ENCODE data around the gene ZNF319. TPM values are rescaled to one million over a fixed set of nuclear protein-coding genes. Genes with fewer than 3 reads are reported as not detected.

ZNF319 gene
- total and polyA plus RNA-seq, 2 experiments from 2014 or later: 1.7 to 10.0 TPM

DNA sequence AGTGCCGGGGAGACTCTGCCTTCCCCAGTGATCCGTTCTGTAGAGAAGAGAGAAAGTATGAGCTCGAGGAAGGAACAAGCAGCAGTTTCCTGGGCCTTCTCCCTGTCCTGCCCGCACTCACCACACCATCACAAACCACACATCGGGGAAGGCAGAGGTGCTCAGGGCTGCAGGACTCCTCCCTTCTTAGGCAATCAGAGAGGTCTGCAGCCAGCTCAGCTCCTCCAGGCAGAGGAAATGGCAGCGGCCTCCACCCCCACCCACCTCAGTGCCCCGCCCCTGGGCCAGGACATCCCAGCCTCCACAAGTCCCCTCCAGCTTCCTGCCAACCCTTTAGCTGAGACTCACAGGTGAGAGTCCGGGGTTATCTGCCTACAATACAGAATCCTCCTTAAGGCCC lies 2.0 kb downstream of the ZNF319 start:
- Histone ChIP-seq H3K27me3 (ENCODE audit: insufficient read depth) (no peaks in the 10 kb centered on the region), H3K4me3 (no peak overlapping the region), H2AFZ (no peak overlapping the region), H3K4me1 (ENCODE audit: insufficient read depth) (peaks cover 8% of the 10 kb centered on the region), H3K9me2 (ENCODE audit: insufficient read depth) (no peaks in the 10 kb centered on the region), H3K79me2 (replicated peaks; ENCODE audit: insufficient read depth) (0 out of 2 replicates have a peak, but pooled peaks cover 6% of the 10 kb centered on the region), H4K20me1 (replicated peaks; ENCODE audit: insufficient read depth) (no peaks in the 10 kb centered on the region; the same call in 1 of the 2 replicates), H3F3A (replicated peaks; ENCODE audit: low read depth) (peaks cover 7% of the 10 kb centered on the region), H3K36me3 (ENCODE audit: insufficient read depth) (no peaks in the 10 kb centered on the region), H3K4me2 (0 out of 2 replicates have a peak overlapping the region, but pooled peaks have one; percentile 88), H3K27ac (ENCODE audit: low read depth) (no peak overlapping the region)
- TF ChIP-seq ZNF331 (CRISPR knock-in tag; IDR thresholded peaks at IDR 0.05; ENCODE audit: low read depth) (no peak), EZH2phosphoT487 (IDR thresholded peaks at IDR 0.05; ENCODE audit: unreplicated experiment) (no peak), ZNF114 (CRISPR knock-in tag; IDR thresholded peaks at IDR 0.05) (no peak), NANOG (IDR thresholded peaks at IDR 0.05; ENCODE audit: borderline replicate concordance) (no peak), EZH2 (IDR thresholded peaks at IDR 0.05; ENCODE audit: low read depth, unreplicated experiment) (no peak)
- TF ChIP-seq, protein P1, sequence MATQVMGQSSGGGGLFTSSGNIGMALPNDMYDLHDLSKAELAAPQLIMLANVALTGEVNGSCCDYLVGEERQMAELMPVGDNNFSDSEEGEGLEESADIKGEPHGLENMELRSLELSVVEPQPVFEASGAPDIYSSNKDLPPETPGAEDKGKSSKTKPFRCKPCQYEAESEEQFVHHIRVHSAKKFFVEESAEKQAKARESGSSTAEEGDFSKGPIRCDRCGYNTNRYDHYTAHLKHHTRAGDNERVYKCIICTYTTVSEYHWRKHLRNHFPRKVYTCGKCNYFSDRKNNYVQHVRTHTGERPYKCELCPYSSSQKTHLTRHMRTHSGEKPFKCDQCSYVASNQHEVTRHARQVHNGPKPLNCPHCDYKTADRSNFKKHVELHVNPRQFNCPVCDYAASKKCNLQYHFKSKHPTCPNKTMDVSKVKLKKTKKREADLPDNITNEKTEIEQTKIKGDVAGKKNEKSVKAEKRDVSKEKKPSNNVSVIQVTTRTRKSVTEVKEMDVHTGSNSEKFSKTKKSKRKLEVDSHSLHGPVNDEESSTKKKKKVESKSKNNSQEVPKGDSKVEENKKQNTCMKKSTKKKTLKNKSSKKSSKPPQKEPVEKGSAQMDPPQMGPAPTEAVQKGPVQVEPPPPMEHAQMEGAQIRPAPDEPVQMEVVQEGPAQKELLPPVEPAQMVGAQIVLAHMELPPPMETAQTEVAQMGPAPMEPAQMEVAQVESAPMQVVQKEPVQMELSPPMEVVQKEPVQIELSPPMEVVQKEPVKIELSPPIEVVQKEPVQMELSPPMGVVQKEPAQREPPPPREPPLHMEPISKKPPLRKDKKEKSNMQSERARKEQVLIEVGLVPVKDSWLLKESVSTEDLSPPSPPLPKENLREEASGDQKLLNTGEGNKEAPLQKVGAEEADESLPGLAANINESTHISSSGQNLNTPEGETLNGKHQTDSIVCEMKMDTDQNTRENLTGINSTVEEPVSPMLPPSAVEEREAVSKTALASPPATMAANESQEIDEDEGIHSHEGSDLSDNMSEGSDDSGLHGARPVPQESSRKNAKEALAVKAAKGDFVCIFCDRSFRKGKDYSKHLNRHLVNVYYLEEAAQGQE (IDR thresholded peaks at IDR 0.05; ENCODE audit: unreplicated experiment): no peak
- TF ChIP-seq, protein P2, sequence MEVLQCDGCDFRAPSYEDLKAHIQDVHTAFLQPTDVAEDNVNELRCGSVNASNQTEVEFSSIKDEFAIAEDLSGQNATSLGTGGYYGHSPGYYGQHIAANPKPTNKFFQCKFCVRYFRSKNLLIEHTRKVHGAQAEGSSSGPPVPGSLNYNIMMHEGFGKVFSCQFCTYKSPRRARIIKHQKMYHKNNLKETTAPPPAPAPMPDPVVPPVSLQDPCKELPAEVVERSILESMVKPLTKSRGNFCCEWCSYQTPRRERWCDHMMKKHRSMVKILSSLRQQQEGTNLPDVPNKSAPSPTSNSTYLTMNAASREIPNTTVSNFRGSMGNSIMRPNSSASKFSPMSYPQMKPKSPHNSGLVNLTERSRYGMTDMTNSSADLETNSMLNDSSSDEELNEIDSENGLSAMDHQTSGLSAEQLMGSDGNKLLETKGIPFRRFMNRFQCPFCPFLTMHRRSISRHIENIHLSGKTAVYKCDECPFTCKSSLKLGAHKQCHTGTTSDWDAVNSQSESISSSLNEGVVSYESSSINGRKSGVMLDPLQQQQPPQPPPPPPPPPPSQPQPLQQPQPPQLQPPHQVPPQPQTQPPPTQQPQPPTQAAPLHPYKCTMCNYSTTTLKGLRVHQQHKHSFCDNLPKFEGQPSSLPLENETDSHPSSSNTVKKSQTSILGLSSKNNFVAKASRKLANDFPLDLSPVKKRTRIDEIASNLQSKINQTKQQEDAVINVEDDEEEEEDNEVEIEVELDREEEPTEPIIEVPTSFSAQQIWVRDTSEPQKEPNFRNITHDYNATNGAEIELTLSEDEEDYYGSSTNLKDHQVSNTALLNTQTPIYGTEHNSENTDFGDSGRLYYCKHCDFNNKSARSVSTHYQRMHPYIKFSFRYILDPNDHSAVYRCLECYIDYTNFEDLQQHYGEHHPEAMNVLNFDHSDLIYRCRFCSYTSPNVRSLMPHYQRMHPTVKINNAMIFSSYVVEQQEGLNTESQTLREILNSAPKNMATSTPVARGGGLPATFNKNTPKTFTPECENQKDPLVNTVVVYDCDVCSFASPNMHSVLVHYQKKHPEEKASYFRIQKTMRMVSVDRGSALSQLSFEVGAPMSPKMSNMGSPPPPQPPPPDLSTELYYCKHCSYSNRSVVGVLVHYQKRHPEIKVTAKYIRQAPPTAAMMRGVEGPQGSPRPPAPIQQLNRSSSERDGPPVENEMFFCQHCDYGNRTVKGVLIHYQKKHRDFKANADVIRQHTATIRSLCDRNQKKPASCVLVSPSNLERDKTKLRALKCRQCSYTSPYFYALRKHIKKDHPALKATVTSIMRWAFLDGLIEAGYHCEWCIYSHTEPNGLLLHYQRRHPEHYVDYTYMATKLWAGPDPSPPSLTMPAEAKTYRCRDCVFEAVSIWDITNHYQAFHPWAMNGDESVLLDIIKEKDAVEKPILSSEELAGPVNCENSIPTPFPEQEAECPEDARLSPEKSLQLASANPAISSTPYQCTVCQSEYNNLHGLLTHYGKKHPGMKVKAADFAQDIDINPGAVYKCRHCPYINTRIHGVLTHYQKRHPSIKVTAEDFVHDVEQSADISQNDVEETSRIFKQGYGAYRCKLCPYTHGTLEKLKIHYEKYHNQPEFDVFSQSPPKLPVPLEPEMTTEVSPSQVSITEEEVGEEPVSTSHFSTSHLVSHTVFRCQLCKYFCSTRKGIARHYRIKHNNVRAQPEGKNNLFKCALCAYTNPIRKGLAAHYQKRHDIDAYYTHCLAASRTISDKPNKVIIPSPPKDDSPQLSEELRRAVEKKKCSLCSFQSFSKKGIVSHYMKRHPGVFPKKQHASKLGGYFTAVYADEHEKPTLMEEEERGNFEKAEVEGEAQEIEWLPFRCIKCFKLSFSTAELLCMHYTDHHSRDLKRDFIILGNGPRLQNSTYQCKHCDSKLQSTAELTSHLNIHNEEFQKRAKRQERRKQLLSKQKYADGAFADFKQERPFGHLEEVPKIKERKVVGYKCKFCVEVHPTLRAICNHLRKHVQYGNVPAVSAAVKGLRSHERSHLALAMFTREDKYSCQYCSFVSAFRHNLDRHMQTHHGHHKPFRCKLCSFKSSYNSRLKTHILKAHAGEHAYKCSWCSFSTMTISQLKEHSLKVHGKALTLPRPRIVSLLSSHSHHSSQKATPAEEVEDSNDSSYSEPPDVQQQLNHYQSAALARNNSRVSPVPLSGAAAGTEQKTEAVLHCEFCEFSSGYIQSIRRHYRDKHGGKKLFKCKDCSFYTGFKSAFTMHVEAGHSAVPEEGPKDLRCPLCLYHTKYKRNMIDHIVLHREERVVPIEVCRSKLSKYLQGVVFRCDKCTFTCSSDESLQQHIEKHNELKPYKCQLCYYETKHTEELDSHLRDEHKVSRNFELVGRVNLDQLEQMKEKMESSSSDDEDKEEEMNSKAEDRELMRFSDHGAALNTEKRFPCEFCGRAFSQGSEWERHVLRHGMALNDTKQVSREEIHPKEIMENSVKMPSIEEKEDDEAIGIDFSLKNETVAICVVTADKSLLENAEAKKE (CRISPR knock-in tag; IDR thresholded peaks at IDR 0.05): no peak
- H3K9me3 Mint-ChIP-seq: no peaks in the 10 kb centered on the region; the same call in 2 of the 3 replicates
- DNase-seq (ENCODE audit: low spot score) (no peak), ATAC-seq (no peak)
- H3K4me3 Mint-ChIP-seq: no peak overlapping the region
- H3K4me1 Mint-ChIP-seq: peaks cover 24% of the 10 kb centered on the region
- H3K27ac Mint-ChIP-seq: no peak overlapping the region
- H3K36me3 Mint-ChIP-seq (ENCODE audit: low read depth): peaks cover 21% of the 10 kb centered on the region
- H3K27me3 Mint-ChIP-seq (ENCODE audit: insufficient read depth, low read depth, poor library complexity): peaks cover 12% of the 10 kb centered on the region
